ENCODE measurements around the gene ZNF569. TPM values are rescaled to one million over a fixed set of nuclear protein-coding genes. Genes with fewer than 3 reads are reported as not detected.

The ZNF569 gene
- 4.9 and 5.8 TPM in 2 replicates for total RNA-seq

DNA sequence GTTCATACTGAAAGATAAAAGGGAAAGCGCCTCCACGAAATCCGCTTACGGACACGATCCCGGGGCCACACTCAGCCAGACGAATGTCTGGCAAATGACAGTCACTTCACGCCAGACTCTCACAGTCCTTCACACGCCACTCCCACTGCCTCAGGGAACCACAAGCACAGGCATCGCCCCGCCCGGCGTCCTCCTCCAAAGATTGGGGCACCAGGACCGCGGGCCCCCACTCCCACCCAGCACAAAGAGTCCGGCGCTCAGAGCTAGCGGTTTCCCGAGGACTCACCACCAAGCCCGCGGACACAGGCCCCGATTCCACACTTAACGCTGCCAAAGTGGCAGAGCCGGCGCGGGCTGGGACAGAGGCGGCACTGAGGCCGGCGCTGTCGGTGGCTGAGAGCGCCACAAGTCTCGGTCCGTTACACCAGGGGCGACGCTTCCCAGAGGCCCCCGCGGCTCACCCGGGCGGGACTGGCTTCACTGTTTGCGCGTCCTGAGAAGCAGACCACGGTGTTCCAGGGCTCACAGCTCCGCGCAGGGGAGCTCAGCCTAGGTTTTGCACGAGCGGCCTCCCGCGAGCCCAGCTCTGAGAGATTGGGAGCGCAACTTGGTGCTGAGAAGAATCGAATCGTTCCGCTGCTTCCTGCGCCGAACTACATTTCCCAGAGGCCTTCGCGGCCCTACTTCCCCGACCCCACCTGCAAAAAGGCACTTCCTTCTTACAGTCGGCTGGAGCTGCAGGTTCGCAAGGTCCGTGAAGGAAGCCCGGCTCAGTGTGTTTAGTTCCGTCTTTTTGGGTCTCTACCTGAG is at the start of gene ZNF569:
ZNF569 (minus strand) TSS at position 647 of the 810 bp plus-strand sequence. CDS start 22,523 bp downstream, outside the sequence.

DNA sequence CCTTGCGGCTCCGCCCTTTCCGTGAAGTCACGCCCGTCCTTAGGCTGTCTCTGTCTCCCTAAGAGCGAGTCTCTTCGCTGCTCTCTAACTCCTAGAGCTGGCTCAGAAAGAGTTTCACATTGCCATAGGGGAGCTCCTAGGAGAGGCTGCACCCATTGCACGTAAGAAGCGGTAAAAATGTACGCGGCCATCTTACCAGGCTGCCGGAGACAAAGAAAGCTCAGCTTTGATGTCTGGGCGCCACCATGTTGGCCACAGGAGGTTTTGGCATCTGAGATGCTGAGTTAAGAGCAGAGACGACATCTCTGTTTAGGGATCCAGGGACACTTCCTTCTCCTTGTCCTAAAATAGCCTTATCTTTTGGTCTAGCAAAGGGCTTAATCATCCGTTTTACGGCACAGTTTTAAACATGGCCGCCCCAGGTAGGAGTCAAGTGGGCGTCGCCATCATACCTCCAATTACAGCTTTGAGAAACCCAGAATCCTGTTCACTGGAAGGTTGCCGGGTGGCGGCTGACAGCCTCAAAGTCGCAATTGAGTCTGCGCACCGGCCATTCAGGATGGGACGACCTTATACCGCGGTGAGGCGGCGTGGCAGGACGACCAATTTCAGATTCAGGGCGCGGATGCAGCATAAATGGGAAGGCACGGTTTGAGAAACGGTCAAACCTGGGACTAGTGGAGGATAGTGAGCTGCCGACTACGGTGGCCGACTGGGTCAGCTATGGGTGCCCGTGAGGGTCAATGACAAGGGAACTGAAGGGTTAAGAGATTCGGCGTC is 39.3 kb upstream of the ZNF569 start, which contains the start of gene ZNF793:
ZNF793 (plus strand) TSS at position 553 of the 780 bp plus-strand sequence. CDS start 16,501 bp downstream, outside the sequence.

DNA sequence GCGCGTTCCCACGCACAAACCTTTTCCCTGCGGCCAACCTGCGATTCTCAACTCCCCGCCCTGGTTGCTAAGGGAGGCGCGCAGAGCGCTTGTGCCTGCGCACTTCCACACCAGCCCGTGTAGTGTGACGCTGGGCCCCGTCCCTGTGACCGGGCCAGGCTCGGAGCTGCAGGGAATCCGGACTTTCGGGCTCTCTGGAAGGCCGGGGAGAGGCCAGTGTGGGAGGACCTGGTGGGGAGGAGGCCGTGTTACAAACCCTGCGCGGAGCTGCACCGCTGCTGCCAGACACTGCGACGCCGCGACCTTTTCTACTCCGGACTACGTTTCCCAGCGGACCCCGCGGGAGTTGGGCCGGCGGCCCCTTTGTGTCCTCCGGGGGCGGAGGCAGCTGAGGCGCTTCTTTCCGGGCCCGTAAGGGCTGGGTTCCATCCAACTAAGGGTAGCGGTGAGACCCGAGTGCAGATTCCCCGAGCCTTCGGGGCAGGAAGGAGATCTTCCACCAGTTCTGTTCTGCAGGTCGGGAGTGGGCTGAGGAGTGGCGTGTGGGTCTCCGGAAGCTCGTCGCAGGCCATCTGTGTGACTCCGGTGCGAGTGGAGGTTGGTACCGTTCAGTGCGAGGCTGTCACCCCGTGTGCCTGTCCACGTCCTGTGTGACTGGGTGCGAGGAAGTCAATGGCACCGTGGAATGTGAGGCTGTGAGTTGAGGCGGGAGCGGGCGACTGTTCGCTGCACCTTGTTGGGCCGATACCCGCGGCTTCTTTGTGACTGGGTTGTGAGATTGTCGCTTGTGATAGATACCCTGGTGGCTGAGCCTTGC is 1.9 kb upstream of the ZNF569 start, which contains the start of gene ZNF570:
ZNF570 (plus strand) TSS at position 396 of the 817 bp plus-strand sequence. CDS start 999 bp downstream, outside the sequence.

DNA sequence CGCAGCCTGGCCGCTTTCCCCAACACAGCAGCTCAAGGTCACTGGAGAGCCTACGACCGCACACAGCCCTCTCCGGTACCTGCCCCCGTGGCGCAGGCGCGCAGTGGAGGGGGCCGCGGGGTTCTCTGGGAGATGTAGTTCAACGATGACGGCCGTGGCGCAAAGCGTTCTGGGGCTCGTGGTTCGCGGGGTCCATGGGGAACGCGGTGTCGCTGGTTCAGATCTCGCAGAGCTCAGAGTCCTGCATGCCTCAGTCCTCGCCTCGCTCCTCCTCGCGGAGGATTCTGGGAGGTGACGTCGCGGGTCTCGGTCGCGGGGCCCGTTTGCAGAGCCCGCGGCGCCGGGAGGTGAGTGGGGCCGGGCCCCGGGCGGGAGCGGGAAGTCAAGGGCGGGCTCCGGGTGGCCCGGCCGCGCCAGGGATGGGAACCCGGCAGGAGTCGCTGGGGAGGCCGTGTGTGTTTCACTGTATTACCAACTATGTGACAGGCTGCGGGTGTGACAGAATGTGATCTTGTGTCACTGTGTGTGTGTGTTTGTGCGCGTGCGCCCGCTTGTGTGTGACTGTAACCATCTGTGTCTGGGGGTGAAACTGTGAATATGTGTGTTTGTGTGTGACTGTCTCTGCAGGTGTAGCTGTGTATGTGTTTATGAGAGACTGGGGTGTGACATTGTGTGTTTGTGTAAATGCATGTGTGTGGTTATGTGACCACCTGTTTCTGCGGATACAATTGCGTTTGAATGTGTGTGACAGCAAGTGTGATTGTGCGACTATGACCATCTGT is 96.2 kb downstream of the ZNF569 start, which contains the start of gene ZNF527:
ZNF527 (plus strand) TSS at position 220 of the 782 bp plus-strand sequence. CDS start 3,100 bp downstream, outside the sequence.

Other genes starting within 250 kb of the ZNF569 start
- gene ZNF383, start 249.2 kb downstream of the ZNF569 start, total RNA-seq = 2.9 and 4.6 TPM in 2 replicates
- 4.5 and 6.1 TPM in 2 replicates for gene ZNF527, start 96.3 kb downstream of the ZNF569 start, total RNA-seq
- gene ZNF570, start 1.9 kb upstream of the ZNF569 start, total RNA-seq = 4.9 and 6.2 TPM in 2 replicates
- gene ZNF793, start 39.5 kb upstream of the ZNF569 start, total RNA-seq = under 0.01 and 0.15 TPM in 2 replicates
- gene ZNF571, start 127.3 kb upstream of the ZNF569 start, total RNA-seq = 0.97 and 1.8 TPM in 2 replicates
- under 0.01 and 0.15 TPM in 2 replicates for gene ZNF540, start 127.4 kb upstream of the ZNF569 start, total RNA-seq
- 14.9 and 16.3 TPM in 2 replicates for gene ZFP30, start 188.0 kb upstream of the ZNF569 start, total RNA-seq